Endothelial cell (in vitro differentiated cells): ENCODE measurements around the gene TENM4. TPM values are rescaled to one million over a fixed set of nuclear protein-coding genes. Genes with fewer than 3 reads are reported as not detected.
A peak's percentile ranks its signal among the peaks of the same experiment; 100 is the strongest.

ENCODE experiments used
- DNase-seq: peaks from one replicate; pipeline ENCODE4 v3.0.0; 2021; ENCODE audit warnings: low spot score
- H3K27ac Mint-ChIP-seq: one replicate; pipeline ENCODE4 v1.8.0; 2021; ENCODE audit warnings: mixed read lengths, inconsistent platforms; ENCODE audit not compliant: unreplicated experiment
- H3K27me3 Mint-ChIP-seq: one replicate; pipeline ENCODE4 v1.8.0; 2021; ENCODE audit warnings: mild to moderate bottlenecking, moderate library complexity, mixed read lengths, inconsistent platforms; ENCODE audit not compliant: unreplicated experiment
- H3K36me3 Mint-ChIP-seq: one replicate; pipeline ENCODE4 v1.8.0; 2021; ENCODE audit warnings: mild to moderate bottlenecking, low read depth, mixed read lengths, inconsistent platforms; ENCODE audit not compliant: unreplicated experiment
- H3K4me1 Mint-ChIP-seq: one replicate; pipeline ENCODE4 v1.8.0; 2021; ENCODE audit warnings: mild to moderate bottlenecking, mixed read lengths, inconsistent platforms; ENCODE audit not compliant: unreplicated experiment
- H3K4me3 Mint-ChIP-seq: one replicate; pipeline ENCODE4 v1.8.0; 2021; ENCODE audit warnings: mild to moderate bottlenecking, mixed read lengths, inconsistent platforms; ENCODE audit not compliant: unreplicated experiment
- H3K9me3 Mint-ChIP-seq: one replicate; pipeline ENCODE4 v1.8.0; 2021; ENCODE audit warnings: mixed read lengths, inconsistent platforms; ENCODE audit not compliant: unreplicated experiment
- total RNA-seq: library from RNA; stranded (reverse); fragmentation: NEBNext Ultra II Directional; extraction: Animal tissue kit (Norgen Biotek cat#: 25700); gene quantifications from one replicate; pipeline ENCODE4 v1.2.1, GENCODE V29; 2021; ENCODE audit not compliant: unreplicated experiment
- TF ChIP-seq, protein P1 (sequence below): fragments of 200-600 bp; sonication (generic); IDR thresholded peaks from one replicate; pipeline ENCODE4 v1.5.0; 2021; ENCODE audit warnings: antibody characterized with exemption; ENCODE audit not compliant: unreplicated experiment

The TENM4 gene
- total RNA-seq, 1 donor from 2014 or later: 1.8 TPM

- peaks cover 35% of the 10 kb centered on the region for H3K4me1 Mint-ChIP-seq
- no peaks in the 10 kb centered on the region for H3K9me3 Mint-ChIP-seq
- H3K4me3 Mint-ChIP-seq: no peak overlapping the region
- H3K27me3 Mint-ChIP-seq: peaks cover 4% of the 10 kb centered on the region
- peak overlapping the region; percentile 8 for H3K27ac Mint-ChIP-seq
- H3K36me3 Mint-ChIP-seq: peaks cover 4% of the 10 kb centered on the region
- no peak for DNase-seq
- TF ChIP-seq, protein P1, sequence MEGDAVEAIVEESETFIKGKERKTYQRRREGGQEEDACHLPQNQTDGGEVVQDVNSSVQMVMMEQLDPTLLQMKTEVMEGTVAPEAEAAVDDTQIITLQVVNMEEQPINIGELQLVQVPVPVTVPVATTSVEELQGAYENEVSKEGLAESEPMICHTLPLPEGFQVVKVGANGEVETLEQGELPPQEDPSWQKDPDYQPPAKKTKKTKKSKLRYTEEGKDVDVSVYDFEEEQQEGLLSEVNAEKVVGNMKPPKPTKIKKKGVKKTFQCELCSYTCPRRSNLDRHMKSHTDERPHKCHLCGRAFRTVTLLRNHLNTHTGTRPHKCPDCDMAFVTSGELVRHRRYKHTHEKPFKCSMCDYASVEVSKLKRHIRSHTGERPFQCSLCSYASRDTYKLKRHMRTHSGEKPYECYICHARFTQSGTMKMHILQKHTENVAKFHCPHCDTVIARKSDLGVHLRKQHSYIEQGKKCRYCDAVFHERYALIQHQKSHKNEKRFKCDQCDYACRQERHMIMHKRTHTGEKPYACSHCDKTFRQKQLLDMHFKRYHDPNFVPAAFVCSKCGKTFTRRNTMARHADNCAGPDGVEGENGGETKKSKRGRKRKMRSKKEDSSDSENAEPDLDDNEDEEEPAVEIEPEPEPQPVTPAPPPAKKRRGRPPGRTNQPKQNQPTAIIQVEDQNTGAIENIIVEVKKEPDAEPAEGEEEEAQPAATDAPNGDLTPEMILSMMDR: no peak
Measured at GRCh38 chr11:78912778-78913177, 528.1 kb downstream of the TENM4 start.

DNA sequence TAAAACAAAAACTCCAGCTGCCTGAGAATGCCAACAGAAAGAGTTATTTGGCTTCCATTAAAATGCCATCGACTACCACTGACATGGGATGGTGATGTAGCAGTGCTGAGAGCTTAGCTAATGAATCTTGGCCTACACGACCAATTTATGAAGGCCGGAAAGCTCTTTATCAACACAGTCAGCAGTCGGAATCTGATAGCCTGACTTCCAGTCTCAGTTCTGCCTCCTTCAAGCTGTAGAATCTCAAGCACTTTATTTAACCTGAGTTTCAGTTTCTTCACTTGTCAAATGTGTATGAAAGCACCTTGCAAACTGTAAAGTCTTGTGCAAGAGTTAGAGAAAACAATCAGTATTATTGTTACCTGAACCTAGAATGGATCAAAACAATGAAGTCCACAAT is 530.5 kb downstream of the TENM4 start:
- no peak for DNase-seq
- Mint-ChIP-seq H3K4me3 (no peak overlapping the region), H3K9me3 (no peaks in the 10 kb centered on the region), H3K36me3 (peaks cover 4% of the 10 kb centered on the region), H3K27me3 (peaks cover 4% of the 10 kb centered on the region), H3K27ac (no peak overlapping the region), H3K4me1 (peaks cover 37% of the 10 kb centered on the region)
- TF ChIP-seq, protein P1: no peak

GRCh38 chr11:78909386-78909785 is 531.4 kb downstream of the TENM4 start:
- TF ChIP-seq, protein P1: no peak
- DNase-seq: no peak
- Mint-ChIP-seq H3K9me3 (no peaks in the 10 kb centered on the region), H3K4me3 (no peak overlapping the region), H3K36me3 (peaks cover 4% of the 10 kb centered on the region), H3K27me3 (peaks cover 2% of the 10 kb centered on the region), H3K4me1 (peaks cover 28% of the 10 kb centered on the region), H3K27ac (no peak overlapping the region)

DNA sequence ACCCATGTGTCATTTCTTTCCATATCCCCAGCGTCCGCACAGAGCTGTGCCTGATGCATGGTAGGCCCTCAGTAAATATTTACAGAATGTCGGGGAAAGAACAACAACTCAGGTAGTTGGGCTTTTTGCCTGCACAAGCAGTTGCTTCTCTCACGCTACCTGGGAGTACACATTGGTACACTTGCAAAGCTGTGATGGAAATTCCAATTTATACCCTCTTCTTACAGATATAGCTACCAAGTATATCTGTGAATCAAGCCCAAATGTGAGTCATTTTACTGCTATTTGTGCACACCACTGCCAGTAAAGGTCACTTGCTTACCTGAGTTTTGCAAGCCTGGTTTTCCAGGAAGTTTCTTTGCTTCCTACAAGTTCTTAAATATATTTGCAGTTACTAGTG is 533.2 kb downstream of the TENM4 start:
- no peaks in the 10 kb centered on the region for H3K9me3 Mint-ChIP-seq
- DNase-seq: no peak
- peaks cover 11% of the 10 kb centered on the region for H3K4me1 Mint-ChIP-seq
- no peaks in the 10 kb centered on the region for H3K36me3 Mint-ChIP-seq
- H3K4me3 Mint-ChIP-seq: no peak overlapping the region
- TF ChIP-seq, protein P1: no peak
- H3K27ac Mint-ChIP-seq: no peak overlapping the region
- peaks cover 2% of the 10 kb centered on the region for H3K27me3 Mint-ChIP-seq

DNA sequence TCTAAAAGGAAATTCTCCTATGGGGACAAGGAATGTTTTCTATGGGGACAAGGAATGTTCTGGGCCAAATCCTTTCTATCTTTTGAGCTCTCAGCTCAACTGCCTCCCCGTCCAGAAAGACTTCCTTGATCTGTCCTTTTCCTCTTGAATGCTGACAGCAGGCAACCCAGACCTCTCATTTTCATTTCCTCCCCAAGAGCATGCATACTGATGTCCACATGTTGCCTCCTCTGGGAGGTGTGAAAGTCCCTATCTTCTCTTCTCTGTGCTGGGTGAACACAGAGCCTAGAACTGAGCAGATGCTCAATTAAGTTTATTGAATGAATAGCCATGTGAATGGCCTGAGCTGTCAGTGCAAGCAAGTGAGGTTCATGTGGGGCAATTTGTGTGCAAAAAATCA is 534.3 kb downstream of the TENM4 start:
- Mint-ChIP-seq H3K4me3 (no peak overlapping the region), H3K9me3 (no peaks in the 10 kb centered on the region), H3K4me1 (peaks cover 4% of the 10 kb centered on the region), H3K27me3 (no peaks in the 10 kb centered on the region), H3K36me3 (no peaks in the 10 kb centered on the region), H3K27ac (no peak overlapping the region)
- no peak for DNase-seq
- TF ChIP-seq, protein P1: no peak
